NOMO-1 treated with DMSO at 0.1 percent for 48 hours (cell line): ENCODE data around the gene HOXA6.

ENCODE experiments used
- DNase-seq: peaks from one replicate; lab custom pipeline; 2025; ENCODE audit not compliant: unreplicated experiment; lab: John Stamatoyannopoulos, UW

HOXA6 gene

DNA sequence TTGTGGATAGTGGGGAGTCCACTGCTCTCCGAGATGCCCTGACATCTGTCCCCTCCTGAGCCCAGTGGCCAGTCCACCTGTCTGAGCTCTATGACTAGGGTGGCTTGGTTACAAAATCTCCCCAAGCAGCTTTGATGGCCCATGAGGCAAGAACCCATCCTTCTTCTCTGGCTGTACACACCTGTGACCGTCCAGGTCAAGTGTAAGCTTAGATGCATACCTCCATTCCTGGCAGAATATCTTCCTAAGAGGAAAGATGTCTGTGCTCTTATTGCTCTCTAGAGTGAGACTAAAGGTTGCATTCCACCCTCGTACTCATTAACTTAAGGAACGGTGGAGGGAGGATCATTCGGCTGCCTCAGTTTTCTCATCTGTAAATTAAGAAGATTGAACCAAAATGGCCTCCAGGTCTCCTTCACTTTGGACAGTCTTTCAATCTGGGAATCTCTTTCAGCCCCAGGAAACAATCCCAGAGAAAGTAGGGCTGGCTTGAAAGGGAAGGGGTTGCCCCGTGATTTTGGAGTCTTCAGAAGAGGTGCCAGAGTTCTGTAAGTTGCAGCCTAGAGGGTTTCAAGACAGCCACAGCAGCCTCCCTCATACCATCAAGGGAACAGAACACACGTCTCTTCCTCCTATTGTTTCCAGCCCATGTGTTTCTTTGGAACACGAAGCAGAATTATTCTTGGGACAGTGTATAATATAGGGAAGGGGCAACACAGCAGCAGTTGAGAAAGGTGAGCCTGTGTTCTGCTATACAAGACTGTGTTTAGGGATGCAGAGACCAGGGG lies 22.5 kb downstream of the HOXA6 start:
- DNase-seq = no peak

DNA sequence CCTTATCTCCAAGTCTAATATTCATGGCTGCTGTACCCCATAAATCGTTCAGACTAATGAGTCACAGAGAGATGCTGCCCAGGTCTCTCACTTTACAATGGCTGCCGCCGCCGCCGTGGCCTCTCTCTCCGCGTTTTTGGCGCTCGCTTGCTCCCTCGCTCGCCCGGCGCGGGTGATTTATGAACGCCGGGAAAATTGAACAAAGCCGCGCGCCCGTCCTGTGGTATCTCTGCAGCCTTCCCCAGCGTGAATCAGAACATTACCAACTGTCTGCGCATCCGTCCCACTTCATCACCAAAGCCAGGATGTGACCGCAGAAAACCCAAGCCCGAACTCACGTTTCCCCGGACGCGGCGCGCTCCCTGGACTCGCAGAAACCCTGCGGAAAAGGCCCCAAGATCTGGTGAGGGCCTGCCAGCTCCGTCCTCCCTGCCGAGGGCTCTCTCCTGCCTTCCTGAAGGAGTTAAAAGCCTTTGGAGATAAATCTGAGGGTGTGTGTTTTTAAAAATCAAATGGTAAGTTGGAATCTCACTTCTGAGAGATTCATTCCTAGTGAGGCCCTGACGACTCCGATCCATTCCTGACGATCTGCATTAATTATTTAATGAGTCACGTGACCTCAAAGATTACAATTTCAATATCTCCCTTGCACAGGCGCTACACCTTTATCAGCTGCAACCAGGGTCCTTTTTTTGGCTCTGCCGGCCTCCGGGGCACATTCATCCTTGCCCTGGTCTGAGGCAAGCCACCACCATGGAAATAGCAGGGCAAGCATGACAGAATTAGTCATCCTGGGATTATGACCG lies 23.3 kb downstream of the HOXA6 start:
- no peak for DNase-seq

GRCh38 chr7:27123477-27124053 lies 24.0 kb downstream of the HOXA6 start:
- DNase-seq = no peak

DNA sequence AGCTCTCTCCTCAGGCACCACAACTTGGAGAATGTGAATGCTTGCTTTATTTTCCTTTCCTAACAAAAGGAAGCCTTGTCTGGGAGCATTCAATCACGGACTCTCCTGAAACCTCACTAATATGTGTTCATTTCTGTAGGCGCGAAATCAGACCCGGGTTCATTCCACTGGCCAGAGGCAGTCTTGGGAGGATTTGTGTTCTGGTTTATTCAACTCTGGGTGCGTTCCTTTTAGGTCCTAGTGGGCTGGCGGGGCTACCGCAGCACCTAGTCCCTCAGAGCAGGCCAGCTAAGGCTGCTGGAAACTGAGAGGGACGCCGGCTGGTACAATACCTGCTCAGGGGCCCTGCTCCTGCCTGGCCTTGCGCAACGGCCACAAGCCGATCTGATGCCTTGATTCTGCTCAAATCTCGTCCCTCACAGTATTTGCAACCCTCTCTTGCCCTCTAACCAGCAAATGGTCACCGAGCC lies 24.5 kb downstream of the HOXA6 start:
- no peak for DNase-seq

DNA sequence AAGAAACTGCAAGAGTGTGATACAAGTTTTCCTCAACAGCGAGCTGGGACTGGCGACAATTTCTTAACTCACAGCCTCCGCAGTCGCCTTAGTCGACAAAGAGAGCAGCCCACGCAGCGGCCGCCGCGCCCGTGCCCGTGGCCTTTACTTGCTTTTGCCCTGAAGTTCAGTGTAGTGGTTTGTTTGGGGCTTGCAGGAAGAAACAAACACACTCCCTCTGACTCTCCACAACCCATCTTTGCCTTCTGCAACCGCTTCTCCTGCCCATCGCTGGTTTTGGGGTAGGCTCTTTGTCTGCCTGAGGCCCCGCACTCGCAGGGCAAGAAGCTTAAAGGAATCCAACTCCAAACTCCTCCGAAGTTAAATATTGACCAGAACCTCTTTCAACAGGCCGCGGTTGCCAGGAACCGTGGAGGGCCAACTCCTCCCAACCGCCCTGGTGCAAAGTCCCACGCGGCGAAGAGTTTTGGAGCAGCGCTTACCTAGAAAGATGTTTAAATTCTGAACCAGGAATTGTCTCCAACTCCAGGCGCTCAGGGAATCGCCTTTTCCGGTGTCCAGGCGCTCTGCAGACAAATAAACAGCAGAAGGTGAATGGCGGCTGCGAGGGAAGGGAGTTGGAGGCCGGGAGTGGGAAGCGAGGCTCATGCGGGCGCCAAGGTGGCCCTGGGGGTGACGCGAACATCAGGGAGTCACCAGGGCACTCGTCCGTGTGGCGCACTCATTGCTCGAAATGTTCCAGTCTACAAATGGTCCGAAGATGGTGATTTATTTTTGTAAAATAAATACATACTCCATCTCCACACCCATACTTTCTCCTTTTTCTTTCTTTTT lies 25.3 kb downstream of the HOXA6 start:
- no peak for DNase-seq

DNA sequence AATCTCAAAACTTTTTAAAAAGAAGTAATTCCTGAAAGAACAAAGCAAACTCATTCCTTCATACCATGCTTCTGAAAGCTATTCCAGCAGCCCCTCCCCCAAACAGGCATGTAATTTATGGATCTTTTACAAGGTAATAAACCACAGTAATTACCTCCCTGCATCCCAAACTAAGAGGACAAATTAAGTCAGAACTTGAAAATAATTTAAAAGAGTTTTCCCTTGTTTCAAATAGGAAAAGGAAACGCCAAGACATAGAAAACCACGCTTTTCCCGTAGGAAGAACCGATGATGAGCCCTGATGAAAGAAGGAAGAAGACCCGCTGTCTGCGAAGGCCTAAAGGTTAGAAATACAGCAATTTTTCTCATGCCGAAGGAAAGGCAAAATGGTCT lies 25.9 kb downstream of the HOXA6 start:
- no peak for DNase-seq

DNA sequence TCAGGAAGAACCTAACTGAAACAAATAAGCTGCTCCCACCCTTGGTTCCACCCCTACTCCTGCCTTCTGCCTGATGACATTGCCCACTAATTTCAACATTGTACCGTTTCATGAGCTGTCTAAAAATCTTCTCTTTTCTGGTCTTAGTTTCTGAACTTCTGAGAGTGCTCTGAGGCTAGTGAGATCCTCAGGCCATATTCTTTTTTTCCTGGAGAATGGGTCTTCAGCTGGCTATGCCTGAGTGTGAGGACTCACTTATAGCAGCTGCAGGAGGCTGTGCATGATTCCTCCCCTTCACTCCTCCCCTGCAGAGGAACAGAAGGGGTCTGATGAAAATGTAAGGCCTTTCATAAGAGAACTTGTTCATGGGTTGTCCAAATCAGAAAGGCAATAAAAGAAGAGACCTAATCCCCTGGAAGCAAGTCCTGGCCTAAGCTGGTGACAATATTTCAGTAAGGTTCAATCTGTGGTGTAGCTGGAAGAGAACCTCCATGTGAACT lies 28.1 kb downstream of the HOXA6 start:
- no peak for DNase-seq

- no peak for DNase-seq
These were observed 29.0 kb downstream of the HOXA6 start for GRCh38 chr7:27118580-27118979.

GRCh38 chr7:27117887-27118491 lies 29.6 kb downstream of the HOXA6 start:
- DNase-seq = no peak

GRCh38 chr7:27116962-27117886 lies 30.4 kb downstream of the HOXA6 start:
- DNase-seq = no peak

- DNase-seq = no peak
These were observed 31.3 kb downstream of the HOXA6 start for GRCh38 chr7:27116031-27116961.

DNA sequence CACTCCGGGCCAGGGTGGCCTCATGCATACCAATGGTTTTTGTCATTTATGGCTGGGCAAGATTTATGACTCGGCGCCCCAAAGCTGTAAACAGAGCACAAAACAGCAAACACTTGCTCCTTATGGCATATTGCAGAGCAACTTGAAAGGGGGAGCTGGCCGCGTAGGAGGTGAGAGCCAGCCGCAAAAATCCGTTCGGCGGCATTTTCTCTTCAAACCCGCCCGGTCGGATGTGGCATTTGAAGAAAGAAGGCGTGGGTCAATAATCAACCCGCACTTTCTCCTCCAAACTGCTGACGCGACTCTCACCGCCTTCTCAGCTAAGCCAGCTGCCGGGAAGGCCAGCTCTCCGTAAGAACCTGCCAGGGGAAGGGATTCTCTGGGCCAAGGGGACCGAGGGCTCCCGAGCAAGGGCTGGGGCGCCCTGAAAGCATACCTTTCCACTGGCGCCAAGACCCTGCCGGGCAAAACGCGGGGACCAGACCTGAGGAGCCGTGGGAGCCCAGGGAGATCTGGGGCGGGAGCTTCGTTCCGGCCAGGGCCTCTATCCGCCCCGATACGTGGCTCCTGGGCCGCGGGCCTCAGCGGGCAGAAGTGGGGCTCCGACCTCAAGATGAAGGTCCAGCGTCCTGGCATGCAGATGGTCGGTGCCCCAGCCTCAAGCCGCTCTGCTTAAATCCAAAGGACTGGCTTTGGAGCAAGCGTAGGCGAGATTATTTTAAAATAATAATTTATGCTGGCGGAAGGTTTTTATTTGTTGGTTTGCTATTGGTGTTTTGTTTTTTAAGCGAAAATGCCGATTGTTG lies 32.1 kb downstream of the HOXA6 start:
- DNase-seq = no peak

DNA sequence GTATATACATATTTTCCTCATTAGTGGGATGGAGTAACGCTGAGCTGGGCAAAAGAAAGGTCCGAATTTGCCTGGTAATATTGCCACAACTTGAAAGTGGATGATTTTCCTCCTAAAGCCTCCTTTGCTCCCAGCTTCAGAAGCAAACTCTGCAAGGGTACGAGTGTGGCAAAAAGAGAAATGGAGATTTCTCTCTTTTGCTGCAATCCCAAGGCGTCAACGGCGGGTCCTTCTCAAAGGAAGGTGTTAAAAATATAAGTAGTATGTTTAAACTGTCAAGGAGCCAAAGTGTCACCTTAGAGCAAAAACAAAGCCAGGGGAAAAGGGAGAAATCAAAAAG lies 32.7 kb downstream of the HOXA6 start:
- DNase-seq = no peak

GRCh38 chr7:27113991-27114769 lies 33.4 kb downstream of the HOXA6 start:
- no peak for DNase-seq

GRCh38 chr7:27112955-27113949 lies 34.3 kb downstream of the HOXA6 start:
- DNase-seq = no peak

DNA sequence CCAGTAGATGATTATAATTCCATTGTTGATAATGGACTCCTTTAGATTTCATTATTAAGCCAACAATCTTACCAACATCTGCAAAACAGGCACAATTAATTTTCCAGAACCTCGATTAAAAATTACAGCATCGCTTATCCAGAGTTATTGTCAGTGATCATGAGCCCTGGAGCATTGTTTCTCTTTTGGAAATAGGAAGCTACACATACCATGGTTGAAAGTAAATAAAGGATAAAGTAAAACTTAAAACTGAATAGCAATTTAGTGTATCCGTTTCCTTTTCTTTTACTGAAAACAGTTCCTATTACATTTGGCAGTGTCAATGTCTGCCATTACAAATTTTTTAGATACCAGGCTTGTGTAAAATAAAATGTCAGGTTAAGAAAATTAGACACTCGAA lies 35.2 kb downstream of the HOXA6 start:
- no peak for DNase-seq
